Measurements from ENCODE around the gene SNTG2. TPM values are rescaled to one million over a fixed set of nuclear protein-coding genes. Genes with fewer than 3 reads are reported as not detected.

Gene SNTG2
- total and polyA plus RNA-seq, 10 of the 15 experiments (the other 5 are each of a cell fraction or from before 2014, with no cell fraction given): not detected

GRCh38 chr2:1224901-1225300 is 274.3 kb downstream of the SNTG2 start (continued):
- TF ChIP-seq BCLAF1 (IDR thresholded peaks at IDR 0.05) (no peak), ESRRA (IDR thresholded peaks at IDR 0.05; ENCODE audit: low read length) (no peak), ASH2L (IDR thresholded peaks at IDR 0.05; ENCODE audit: borderline replicate concordance, low read depth) (no peak), RCOR1 (conservative IDR thresholded peaks at IDR 0.05; ENCODE audit: low read depth, low read length) (no peak), MTA3 (IDR thresholded peaks at IDR 0.05; ENCODE audit: borderline replicate concordance, low read length) (no peak), HDAC2 (IDR thresholded peaks at IDR 0.05) (no peak), ETV6 (conservative IDR thresholded peaks at IDR 0.05 in 1 of 2, IDR thresholded peaks at IDR 0.05 in 1 of 2; ENCODE audit: borderline replicate concordance in 1 of 2, low read depth in 1 of 2) (no peak), STAT3 (IDR thresholded peaks at IDR 0.05; ENCODE audit: low read depth, low read length) (no peak), NR2F1 (conservative IDR thresholded peaks at IDR 0.05) (no peak), SIX5 (IDR thresholded peaks at IDR 0.05; ENCODE audit: low read depth, low read length, severe bottlenecking) (no peak), CBX3 (IDR thresholded peaks at IDR 0.05; ENCODE audit: borderline replicate concordance, low read depth) (no peak)

GRCh38 chr2:1226766-1227165 is 276.1 kb downstream of the SNTG2 start:
- no peak overlapping the region for H2AFZ ChIP-seq (ENCODE audit: control insufficient read depth, low read depth, low read length)
- no peak overlapping the region for H3K27ac ChIP-seq (ENCODE audit: control insufficient read depth, insufficient read depth)
- H3K9me3 ChIP-seq (replicated peaks; ENCODE audit: control insufficient read depth, insufficient read depth, low read length): no peaks in the 10 kb centered on the region
- no peaks in the 10 kb centered on the region for H3K27me3 ChIP-seq (replicated peaks in 1 of 2; ENCODE audit: control insufficient read depth in 2 of 2, insufficient read depth in 2 of 2, low read length in 1 of 2)
- no peaks in the 10 kb centered on the region for H3K4me1 ChIP-seq (ENCODE audit: control insufficient read depth, insufficient read depth, low read length)
- BruUV-seq (replicated peaks): no TSS peak
- no peaks in the 10 kb centered on the region for H3K36me3 ChIP-seq (ENCODE audit: control insufficient read depth in 2 of 2, insufficient read depth in 2 of 2, low read length in 1 of 2)
- H3K79me2 ChIP-seq (ENCODE audit: control insufficient read depth, insufficient read depth, low read length): no peaks in the 10 kb centered on the region
- no peak for FAIRE-seq
- H4K20me1 ChIP-seq (ENCODE audit: control insufficient read depth, insufficient read depth): no peaks in the 10 kb centered on the region
- SMC1A ChIA-PET (ENCODE audit: uncharacterized antibody, unreplicated experiment): no interaction called here
- CTCF ChIA-PET: no interaction called here
- no peak overlapping the region for H3K4me2 ChIP-seq (ENCODE audit: control insufficient read depth, insufficient read depth)
- RAD21 ChIA-PET (ENCODE audit: unreplicated experiment): no interaction called here
- WGBS (ENCODE audit: insufficient coverage, insufficient replicate concordance, low lambda C conversion rate, missing lambda C conversion rate): 29% methylated on average over 3 of the region's 3 CpGs
- no peak overlapping the region for H3K4me3 ChIP-seq
- intact Hi-C loops (cut with micrococcal nuclease; ENCODE audit: unreplicated experiment): no loop called here
- POLR2A ChIA-PET: no interaction called here
- in situ Hi-C loops (cut with MboI): no loop called here
- no peak for DNase-seq (ENCODE audit: low read depth, low spot score)
- no peak for ATAC-seq
- no peak overlapping the region for H3K9ac ChIP-seq (ENCODE audit: control insufficient read depth, insufficient read depth, low read length)
- TF ChIP-seq ZNF622 (IDR thresholded peaks at IDR 0.05) (no peak), POLR2A (IDR thresholded peaks at IDR 0.05; ENCODE audit: low read depth, low read length) (no peak), STAT1 (conservative IDR thresholded peaks at IDR 0.05) (no peak), BHLHE40 (IDR thresholded peaks at IDR 0.05; ENCODE audit: borderline replicate concordance in 1 of 2, low read depth in 2 of 2, low read length in 1 of 2) (no peak), ETV6 (conservative IDR thresholded peaks at IDR 0.05 in 1 of 2, IDR thresholded peaks at IDR 0.05 in 1 of 2; ENCODE audit: borderline replicate concordance in 1 of 2, low read depth in 1 of 2) (no peak), ZBED1 (IDR thresholded peaks at IDR 0.05; ENCODE audit: borderline replicate concordance) (no peak), ATF7 (IDR thresholded peaks at IDR 0.05; ENCODE audit: low read depth) (no peak), MLLT1 (IDR thresholded peaks at IDR 0.05) (no peak), NKRF (conservative IDR thresholded peaks at IDR 0.05) (no peak), RCOR1 (conservative IDR thresholded peaks at IDR 0.05; ENCODE audit: low read depth, low read length) (no peak), FOXK2 (IDR thresholded peaks at IDR 0.05) (no peak)
